GM15510 (cell line): ENCODE data around the gene LRRC71.

ENCODE experiments used
- POLR2A ChIP-seq: IDR thresholded peaks from 3 replicates; pipeline ENCODE4 v1.6.1; 2011; ENCODE audit warnings: borderline replicate concordance; ENCODE audit not compliant: insufficient read length; ENCODE audit errors: extremely low read depth

The LRRC71 gene

GRCh38 chr1:156886583-156887281 is 33.7 kb upstream of the LRRC71 start:
- TF ChIP-seq POLR2A = no peak

GRCh38 chr1:156887317-156887716 is 33.1 kb upstream of the LRRC71 start:
- no peak for TF ChIP-seq POLR2A

- TF ChIP-seq POLR2A = no peak
These were observed 32.7 kb upstream of the LRRC71 start for GRCh38 chr1:156887734-156888133.

- no peak for TF ChIP-seq POLR2A
These were observed 30.4 kb upstream of the LRRC71 start for GRCh38 chr1:156889802-156890580.

- no peak for TF ChIP-seq POLR2A
These were observed 28.0 kb upstream of the LRRC71 start for GRCh38 chr1:156892190-156893047.

- no peak for TF ChIP-seq POLR2A
These were observed 27.1 kb upstream of the LRRC71 start, which contains the start of gene PEAR1 for GRCh38 chr1:156893048-156893953. PEAR1 (plus strand) TSS chr1:156893718; CDS start chr1:156903927, 10,209 bp downstream.

GRCh38 chr1:156894001-156894400 is 26.4 kb upstream of the LRRC71 start:
- no peak for TF ChIP-seq POLR2A

- no peak for TF ChIP-seq POLR2A
These were observed 25.5 kb upstream of the LRRC71 start for GRCh38 chr1:156894711-156895454.

- no peak for TF ChIP-seq POLR2A
These were observed 25.0 kb upstream of the LRRC71 start for GRCh38 chr1:156895455-156895812.

GRCh38 chr1:156895927-156896326 is 24.5 kb upstream of the LRRC71 start:
- no peak for TF ChIP-seq POLR2A

- TF ChIP-seq POLR2A = no peak
These were observed 23.9 kb upstream of the LRRC71 start for GRCh38 chr1:156896490-156897033.

GRCh38 chr1:156897078-156897825 is 23.2 kb upstream of the LRRC71 start:
- no peak for TF ChIP-seq POLR2A

GRCh38 chr1:156898161-156898566 is 22.3 kb upstream of the LRRC71 start:
- TF ChIP-seq POLR2A = no peak

- TF ChIP-seq POLR2A = no peak
These were observed 21.3 kb upstream of the LRRC71 start for GRCh38 chr1:156898971-156899664.
